CD14-positive monocyte (primary cell): ENCODE measurements around the gene CSTPP1. TPM values are rescaled to one million over a fixed set of nuclear protein-coding genes. Genes with fewer than 3 reads are reported as not detected.

ENCODE experiments used
- DNase-seq, 3 donors: peaks; one replicate each; pipeline ENCODE4 v3.0.0-alpha.2; 2011 to 2022
- H2AFZ ChIP-seq: 2 replicates; pipeline ENCODE4 v1.6.0; 2012; ENCODE audit warnings: mild to moderate bottlenecking, low read depth, low read length, inconsistent platforms; ENCODE audit not compliant: insufficient read depth, poor library complexity, severe bottlenecking
- H3K27ac ChIP-seq, 2 donors: 1 replicate in 1 of 2; 2 replicates in 1 of 2; pipeline ENCODE4 v1.5.1; 2012 to 2013; ENCODE audit warnings: low read length in 2 of 2, control low read depth in 1 of 2, inconsistent platforms in 1 of 2, low read depth in 1 of 2, mild to moderate bottlenecking in 1 of 2
- H3K27me3 ChIP-seq, 2 donors: one replicate each; pipeline versions ENCODE4 v1.6.0 to v1.6.1; 2011 to 2013; ENCODE audit warnings: low read length in 2 of 2; ENCODE audit not compliant: control insufficient read depth in 2 of 2, insufficient read depth in 2 of 2
- H3K36me3 ChIP-seq, 2 donors: replicated peaks in 1 of 2; 1 replicate in 1 of 2; 2 replicates in 1 of 2; pipeline versions ENCODE4 v1.5.1 to v1.6.1; 2012 to 2013; ENCODE audit warnings: low read length in 2 of 2, control low read depth in 1 of 2, inconsistent platforms in 1 of 2, mild to moderate bottlenecking in 1 of 2; ENCODE audit not compliant: insufficient read depth in 2 of 2, control insufficient read depth in 1 of 2
- H3K4me1 ChIP-seq, 2 donors: 1 replicate in 1 of 2; 2 replicates in 1 of 2; pipeline versions ENCODE4 v1.5.1 to v1.6.1; 2012 to 2013; ENCODE audit warnings: low read length in 2 of 2, control low read depth in 1 of 2, inconsistent platforms in 1 of 2, mild to moderate bottlenecking in 1 of 2, moderate library complexity in 1 of 2; ENCODE audit not compliant: insufficient read depth in 2 of 2, control insufficient read depth in 1 of 2
- H3K4me2 ChIP-seq: replicated peaks from 2 replicates; pipeline ENCODE3; 2012; ENCODE audit warnings: low read length, moderate library complexity, mild to moderate bottlenecking; ENCODE audit not compliant: poor library complexity, severe bottlenecking; ENCODE audit errors: extremely low read depth
- H3K4me3 ChIP-seq, 3 experiments: fragments of 200-600 bp in 1 of 3; sonication (generic) in 1 of 3; replicated peaks in 1 of 3; 1 replicate in 2 of 3; 2 replicates in 1 of 3; pipeline ENCODE4 v1.5.1; 2011 to 2013; ENCODE audit warnings: low read length in 3 of 3, mild to moderate bottlenecking in 3 of 3, control low read depth in 2 of 3, low read depth in 2 of 3, inconsistent platforms in 1 of 3, moderate library complexity in 1 of 3
- H3K79me2 ChIP-seq: 2 replicates; pipeline ENCODE4 v1.6.0; 2012; ENCODE audit warnings: mild to moderate bottlenecking, control low read depth, inconsistent platforms, low read length, moderate library complexity; ENCODE audit not compliant: insufficient read depth
- H3K9ac ChIP-seq: 2 replicates; pipeline ENCODE4 v1.6.0; 2017; ENCODE audit warnings: low read length, mild to moderate bottlenecking; ENCODE audit not compliant: insufficient read depth, poor library complexity, severe bottlenecking
- H3K9me3 ChIP-seq, 2 donors: replicated peaks in 1 of 2; 1 replicate in 1 of 2; 2 replicates in 1 of 2; pipeline versions ENCODE4 v1.5.1 to v1.6.1; 2012 to 2013; ENCODE audit warnings: low read length in 2 of 2, control low read depth in 1 of 2; ENCODE audit not compliant: control insufficient read depth in 1 of 2, insufficient read depth in 1 of 2
- H4K20me1 ChIP-seq: 2 replicates; pipeline ENCODE4 v1.6.0; 2012; ENCODE audit warnings: mild to moderate bottlenecking, low read length, control low read depth, moderate library complexity; ENCODE audit not compliant: insufficient read depth
- H3K27ac Mint-ChIP-seq, 7 donors: one replicate each; pipeline ENCODE4 v1.8.0; 2020; ENCODE audit warnings: mild to moderate bottlenecking in 7 of 7, mixed read lengths in 7 of 7, moderate library complexity in 6 of 7, inconsistent platforms in 2 of 7
- H3K27me3 Mint-ChIP-seq, 3 donors: one replicate each; pipeline ENCODE4 v1.8.0; 2021 to 2022; ENCODE audit warnings: low read depth in 3 of 3, mild to moderate bottlenecking in 3 of 3, mixed read lengths in 3 of 3, moderate library complexity in 3 of 3, inconsistent platforms in 1 of 3
- H3K36me3 Mint-ChIP-seq, 2 donors: one replicate each; pipeline ENCODE4 v1.8.0; 2020; ENCODE audit warnings: mixed read lengths in 2 of 2, inconsistent platforms in 1 of 2, mild to moderate bottlenecking in 1 of 2
- H3K4me1 Mint-ChIP-seq: one replicate; pipeline ENCODE4 v1.8.0; 2020; ENCODE audit warnings: mild to moderate bottlenecking, mixed read lengths
- H3K4me3 Mint-ChIP-seq, 2 donors: one replicate each; pipeline ENCODE4 v1.8.0; 2020; ENCODE audit warnings: mild to moderate bottlenecking in 2 of 2, mixed read lengths in 2 of 2, moderate library complexity in 1 of 2
- H3K9me3 Mint-ChIP-seq, 7 donors: one replicate each; pipeline ENCODE4 v1.8.0; 2020 to 2022; ENCODE audit warnings: mixed read lengths in 7 of 7, mild to moderate bottlenecking in 6 of 7, moderate library complexity in 6 of 7, inconsistent platforms in 2 of 7
- WGBS: methylation state at CpG from one replicate; pipeline ENCODE4 v1.1.5; 2013; ENCODE audit warnings: missing lambda C conversion rate; ENCODE audit not compliant: insufficient coverage; 5-methylcytosine and 5-hydroxymethylcytosine counted together
- intact Hi-C, 2 donors: fragments of 100-400 bp; cut with micrococcal nuclease; formaldehyde crosslinking; loops; one replicate each; pipeline versions ENCODE4 v1.15.0 to v1.15.1; 2023
- polyA plus RNA-seq, 3 donors: library from polyadenylated mRNA; depleted of rRNA in 1 of 3; unstranded in 2 of 3; stranded (reverse) in 1 of 3; fragments of 300-500 nt in 2 of 3; fragments of >200 nt in 1 of 3; fragmentation: Illumina TruSeq in 2 of 3; gene quantifications; 1 replicate in 2 of 3; 2 replicates in 1 of 3; pipeline ENCODE4 v1.2.3, GENCODE V29; 2012 to 2021
- TF ChIP-seq, protein P1 (sequence below): fragments of 200-600 bp; IDR thresholded peaks from one replicate; pipeline ENCODE4 v1.8.0; 2022; ENCODE audit warnings: antibody characterized with exemption, mild to moderate bottlenecking

The CSTPP1 gene
- polyA plus RNA-seq, 3 donors, result 4.5 to 6.5 (median 5.9) TPM

DNA sequence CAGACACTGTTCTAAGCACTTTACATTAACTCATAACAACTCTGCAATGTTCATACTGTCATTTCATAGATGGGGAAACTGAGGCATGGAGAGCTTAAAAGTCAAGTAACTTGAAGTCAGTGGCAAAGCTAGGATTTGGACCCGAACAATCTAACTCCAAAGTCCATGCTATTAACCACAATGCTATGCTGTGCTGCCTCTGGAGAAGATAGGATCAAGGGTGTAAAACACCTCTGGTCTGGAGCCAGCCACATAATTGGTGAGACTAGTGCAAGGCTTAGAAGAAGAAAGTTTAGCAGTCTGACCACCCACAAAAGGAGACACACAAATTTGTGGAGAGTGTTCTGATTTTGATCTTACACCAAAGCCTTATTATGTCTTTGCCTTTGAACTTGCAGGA, 196.4 kb downstream of the CSTPP1 start:
- no peak overlapping the region for H3K4me2 ChIP-seq
- Mint-ChIP-seq H3K9me3 (peaks cover 0 to 1% (median 0%) of the 10 kb centered on the region in 7 donors), H3K4me1 (no peaks in the 10 kb centered on the region), H3K36me3 (peaks cover 4 to 6% of the 10 kb centered on the region in 2 donors), H3K4me3 (no peak overlapping the region), H3K27ac (no peak overlapping the region), H3K27me3 (no peaks in the 10 kb centered on the region)
- no peak overlapping the region for H3K4me3 ChIP-seq
- intact Hi-C loops, result no loop called here
- H3K79me2 ChIP-seq, result no peaks in the 10 kb centered on the region
- no peak for DNase-seq
- TF ChIP-seq, protein P1, sequence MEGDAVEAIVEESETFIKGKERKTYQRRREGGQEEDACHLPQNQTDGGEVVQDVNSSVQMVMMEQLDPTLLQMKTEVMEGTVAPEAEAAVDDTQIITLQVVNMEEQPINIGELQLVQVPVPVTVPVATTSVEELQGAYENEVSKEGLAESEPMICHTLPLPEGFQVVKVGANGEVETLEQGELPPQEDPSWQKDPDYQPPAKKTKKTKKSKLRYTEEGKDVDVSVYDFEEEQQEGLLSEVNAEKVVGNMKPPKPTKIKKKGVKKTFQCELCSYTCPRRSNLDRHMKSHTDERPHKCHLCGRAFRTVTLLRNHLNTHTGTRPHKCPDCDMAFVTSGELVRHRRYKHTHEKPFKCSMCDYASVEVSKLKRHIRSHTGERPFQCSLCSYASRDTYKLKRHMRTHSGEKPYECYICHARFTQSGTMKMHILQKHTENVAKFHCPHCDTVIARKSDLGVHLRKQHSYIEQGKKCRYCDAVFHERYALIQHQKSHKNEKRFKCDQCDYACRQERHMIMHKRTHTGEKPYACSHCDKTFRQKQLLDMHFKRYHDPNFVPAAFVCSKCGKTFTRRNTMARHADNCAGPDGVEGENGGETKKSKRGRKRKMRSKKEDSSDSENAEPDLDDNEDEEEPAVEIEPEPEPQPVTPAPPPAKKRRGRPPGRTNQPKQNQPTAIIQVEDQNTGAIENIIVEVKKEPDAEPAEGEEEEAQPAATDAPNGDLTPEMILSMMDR, result no peak
- H3K36me3 ChIP-seq, result no peaks in the 10 kb centered on the region
- no peaks in the 10 kb centered on the region for H3K9me3 ChIP-seq
- H3K27me3 ChIP-seq, result no peaks in the 10 kb centered on the region
- H2AFZ ChIP-seq, result no peak overlapping the region
- no CpG with 5 or more reads among the region's 1 CpG for WGBS
- no peak overlapping the region for H3K27ac ChIP-seq
- no peak overlapping the region for H3K9ac ChIP-seq
- H3K4me1 ChIP-seq, result no peaks in the 10 kb centered on the region
- H4K20me1 ChIP-seq, result no peaks in the 10 kb centered on the region

- Mint-ChIP-seq H3K36me3 (peaks cover 9 to 12% of the 10 kb centered on the region in 2 donors), H3K4me1 (peaks cover 4% of the 10 kb centered on the region), H3K9me3 (peaks cover 0 to 2% (median 0%) of the 10 kb centered on the region in 7 donors), H3K27ac (no peak overlapping the region), H3K4me3 (no peak overlapping the region), H3K27me3 (no peaks in the 10 kb centered on the region)
- Histone ChIP-seq H3K79me2 (no peaks in the 10 kb centered on the region), H4K20me1 (no peaks in the 10 kb centered on the region), H3K4me1 (no peaks in the 10 kb centered on the region), H3K27ac (no peak overlapping the region), H3K27me3 (no peaks in the 10 kb centered on the region), H3K9ac (no peak overlapping the region), H3K4me2 (no peak overlapping the region), H3K9me3 (no peaks in the 10 kb centered on the region), H2AFZ (no peak overlapping the region), H3K36me3 (no peaks in the 10 kb centered on the region), H3K4me3 (no peak overlapping the region)
- 90% methylated on average over 2 of the region's 3 CpGs for WGBS
- no peak for DNase-seq
- TF ChIP-seq, protein P1, result no peak
- intact Hi-C loops, result no loop called here
Observed at GRCh38 chr11:47136327-47136726, 199.8 kb downstream of the CSTPP1 start.
